Measurements from ENCODE around the gene CCT8L2.

The CCT8L2 gene

DNA sequence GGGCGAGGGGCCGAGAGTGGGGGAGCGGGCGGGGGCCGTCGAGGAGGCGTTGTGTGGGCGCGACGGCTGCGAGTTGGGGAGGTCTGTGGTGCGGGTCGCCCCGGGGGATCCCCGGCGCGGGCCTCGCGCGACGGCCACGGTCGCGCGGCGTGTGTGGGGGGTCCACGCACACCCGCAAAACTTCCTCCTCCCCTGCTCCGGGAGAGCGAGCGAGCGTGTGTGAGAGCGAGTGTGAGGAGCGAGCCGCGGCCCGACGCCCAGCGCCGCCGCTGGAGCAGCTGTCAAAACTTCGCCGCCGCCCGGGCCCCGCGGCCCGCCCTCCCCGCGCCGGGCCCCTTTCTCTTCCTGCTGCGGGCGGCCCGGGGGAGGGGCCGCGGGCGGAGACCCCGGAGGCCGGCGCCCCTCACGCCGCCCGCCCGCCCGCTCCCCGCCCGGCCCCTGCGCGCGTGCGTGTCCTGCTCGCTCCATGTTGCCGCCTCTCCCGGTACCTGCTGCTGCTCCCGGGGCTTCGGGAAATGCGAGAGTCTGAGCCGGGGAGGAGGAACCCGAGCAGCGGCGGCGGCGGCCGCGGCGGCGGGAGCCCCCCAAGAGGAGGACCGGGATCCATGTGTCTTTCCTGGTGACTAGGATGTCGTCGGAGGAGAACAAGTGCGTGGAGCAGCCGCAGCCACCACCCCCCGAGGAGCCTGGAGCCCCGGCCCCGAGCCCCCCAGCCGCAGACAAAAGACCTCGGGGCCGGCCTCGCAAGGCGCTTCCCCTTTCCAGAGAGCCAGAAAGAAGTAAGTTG is 9.0 kb upstream of the CCT8L2 start:
- TF ChIP-seq EP300 (IDR thresholded peaks at IDR 0.05; ENCODE audit: borderline replicate concordance), result no peak
- no peak for TF ChIP-seq TEAD4 (IDR thresholded peaks at IDR 0.05)
- TF ChIP-seq, protein P1, sequence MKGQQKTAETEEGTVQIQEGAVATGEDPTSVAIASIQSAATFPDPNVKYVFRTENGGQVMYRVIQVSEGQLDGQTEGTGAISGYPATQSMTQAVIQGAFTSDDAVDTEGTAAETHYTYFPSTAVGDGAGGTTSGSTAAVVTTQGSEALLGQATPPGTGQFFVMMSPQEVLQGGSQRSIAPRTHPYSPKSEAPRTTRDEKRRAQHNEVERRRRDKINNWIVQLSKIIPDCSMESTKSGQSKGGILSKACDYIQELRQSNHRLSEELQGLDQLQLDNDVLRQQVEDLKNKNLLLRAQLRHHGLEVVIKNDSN (IDR thresholded peaks at IDR 0.05), result no peak
- TF ChIP-seq EGR1 (IDR thresholded peaks at IDR 0.05), result no peak

DNA sequence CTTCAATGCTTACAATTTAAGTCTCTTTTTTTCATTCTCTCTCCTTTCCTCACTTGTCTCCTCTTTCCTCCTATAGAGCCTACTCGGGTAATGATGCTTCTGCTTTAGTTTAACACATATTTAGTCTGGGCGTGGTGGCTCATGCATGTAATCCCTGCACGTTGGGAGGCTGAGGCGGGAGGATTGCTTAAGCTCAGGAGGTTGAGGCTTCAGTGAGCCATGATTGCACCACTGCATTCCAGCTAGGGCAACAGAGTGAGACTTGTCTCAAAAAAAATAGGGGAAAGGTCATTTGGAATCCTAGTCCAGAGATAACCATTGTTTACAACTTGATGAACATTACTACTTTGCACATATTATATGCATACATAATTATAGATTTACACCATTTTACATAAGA is 1.4 kb upstream of the CCT8L2 start:
- TF ChIP-seq TCF12 (IDR thresholded peaks at IDR 0.05; ENCODE audit: low read depth) (no peak), TEAD4 (IDR thresholded peaks at IDR 0.05) (no peak), TAF1 (IDR thresholded peaks at IDR 0.05; ENCODE audit: low read depth) (no peak), YY1 (IDR thresholded peaks at IDR 0.05; ENCODE audit: low read depth) (no peak), NFIC (IDR thresholded peaks at IDR 0.05) (no peak), EP300 (IDR thresholded peaks at IDR 0.05; ENCODE audit: borderline replicate concordance) (no peak)
- TF ChIP-seq, protein P2, sequence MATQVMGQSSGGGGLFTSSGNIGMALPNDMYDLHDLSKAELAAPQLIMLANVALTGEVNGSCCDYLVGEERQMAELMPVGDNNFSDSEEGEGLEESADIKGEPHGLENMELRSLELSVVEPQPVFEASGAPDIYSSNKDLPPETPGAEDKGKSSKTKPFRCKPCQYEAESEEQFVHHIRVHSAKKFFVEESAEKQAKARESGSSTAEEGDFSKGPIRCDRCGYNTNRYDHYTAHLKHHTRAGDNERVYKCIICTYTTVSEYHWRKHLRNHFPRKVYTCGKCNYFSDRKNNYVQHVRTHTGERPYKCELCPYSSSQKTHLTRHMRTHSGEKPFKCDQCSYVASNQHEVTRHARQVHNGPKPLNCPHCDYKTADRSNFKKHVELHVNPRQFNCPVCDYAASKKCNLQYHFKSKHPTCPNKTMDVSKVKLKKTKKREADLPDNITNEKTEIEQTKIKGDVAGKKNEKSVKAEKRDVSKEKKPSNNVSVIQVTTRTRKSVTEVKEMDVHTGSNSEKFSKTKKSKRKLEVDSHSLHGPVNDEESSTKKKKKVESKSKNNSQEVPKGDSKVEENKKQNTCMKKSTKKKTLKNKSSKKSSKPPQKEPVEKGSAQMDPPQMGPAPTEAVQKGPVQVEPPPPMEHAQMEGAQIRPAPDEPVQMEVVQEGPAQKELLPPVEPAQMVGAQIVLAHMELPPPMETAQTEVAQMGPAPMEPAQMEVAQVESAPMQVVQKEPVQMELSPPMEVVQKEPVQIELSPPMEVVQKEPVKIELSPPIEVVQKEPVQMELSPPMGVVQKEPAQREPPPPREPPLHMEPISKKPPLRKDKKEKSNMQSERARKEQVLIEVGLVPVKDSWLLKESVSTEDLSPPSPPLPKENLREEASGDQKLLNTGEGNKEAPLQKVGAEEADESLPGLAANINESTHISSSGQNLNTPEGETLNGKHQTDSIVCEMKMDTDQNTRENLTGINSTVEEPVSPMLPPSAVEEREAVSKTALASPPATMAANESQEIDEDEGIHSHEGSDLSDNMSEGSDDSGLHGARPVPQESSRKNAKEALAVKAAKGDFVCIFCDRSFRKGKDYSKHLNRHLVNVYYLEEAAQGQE (IDR thresholded peaks at IDR 0.05; ENCODE audit: low read depth), result no peak

DNA sequence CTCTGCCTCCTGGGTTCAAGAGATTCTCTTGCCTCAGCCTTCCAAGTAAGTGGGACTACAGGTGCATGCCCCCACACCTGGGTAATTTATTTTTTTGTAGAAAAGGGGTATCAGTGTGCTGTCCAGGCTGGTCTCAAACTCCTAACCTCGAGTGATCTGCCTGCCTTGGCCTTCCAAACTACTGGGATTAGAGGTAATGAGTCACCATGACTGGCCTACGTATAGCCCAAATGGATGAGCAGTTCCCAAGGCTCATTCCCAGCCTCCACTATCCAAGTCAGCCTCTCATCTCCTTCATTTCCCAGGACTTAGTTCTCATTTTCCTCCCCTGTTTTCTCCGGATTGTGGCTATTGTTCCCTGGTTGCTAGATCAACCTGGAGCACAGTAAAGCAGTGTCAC is 5.6 kb downstream of the CCT8L2 start:
- TF ChIP-seq NFIC (IDR thresholded peaks at IDR 0.05) (no peak), TEAD4 (IDR thresholded peaks at IDR 0.05) (no peak), TAF1 (IDR thresholded peaks at IDR 0.05; ENCODE audit: low read depth) (no peak), TCF12 (IDR thresholded peaks at IDR 0.05; ENCODE audit: low read depth) (no peak), RAD21 (IDR thresholded peaks at IDR 0.05; ENCODE audit: low read depth) (no peak), EGR1 (IDR thresholded peaks at IDR 0.05) (no peak), ZBTB7A (IDR thresholded peaks at IDR 0.05; ENCODE audit: low read depth) (no peak)
- TF ChIP-seq, protein P3, sequence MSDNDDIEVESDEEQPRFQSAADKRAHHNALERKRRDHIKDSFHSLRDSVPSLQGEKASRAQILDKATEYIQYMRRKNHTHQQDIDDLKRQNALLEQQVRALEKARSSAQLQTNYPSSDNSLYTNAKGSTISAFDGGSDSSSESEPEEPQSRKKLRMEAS (IDR thresholded peaks at IDR 0.05), result no peak
- TF ChIP-seq, protein P2 (IDR thresholded peaks at IDR 0.05; ENCODE audit: low read depth), result no peak

DNA sequence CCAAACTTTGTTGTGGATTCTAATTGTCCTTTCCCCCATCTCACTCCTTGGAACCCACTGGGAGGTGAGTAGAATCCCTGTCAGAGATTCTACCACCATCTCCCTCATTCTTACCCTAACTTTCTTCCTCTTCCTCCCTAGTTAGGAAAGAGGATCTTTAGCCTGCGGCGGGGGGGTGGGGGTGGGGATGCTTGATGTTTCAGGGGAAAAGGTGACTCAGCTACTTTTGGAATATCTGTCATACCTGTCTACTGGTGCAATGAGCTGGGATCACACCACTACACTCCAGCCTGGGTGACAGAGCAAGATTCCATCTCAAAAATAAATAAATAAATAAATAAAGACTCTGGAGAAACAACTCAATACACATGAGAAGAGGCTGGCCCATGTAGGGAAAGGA is 6.4 kb downstream of the CCT8L2 start:
- no peak for TF ChIP-seq NFIC (IDR thresholded peaks at IDR 0.05)
- no peak for TF ChIP-seq FOXM1 (IDR thresholded peaks at IDR 0.05; ENCODE audit: borderline replicate concordance, low read depth)
- no peak for TF ChIP-seq EGR1 (IDR thresholded peaks at IDR 0.05)
- no peak for TF ChIP-seq TEAD4 (IDR thresholded peaks at IDR 0.05)
- TF ChIP-seq EP300 (IDR thresholded peaks at IDR 0.05; ENCODE audit: borderline replicate concordance), result no peak
- no peak for TF ChIP-seq CREB1 (IDR thresholded peaks at IDR 0.05; ENCODE audit: low read depth)
- no peak for TF ChIP-seq ZBTB7A (IDR thresholded peaks at IDR 0.05; ENCODE audit: low read depth)
- no peak for TF ChIP-seq TAF1 (IDR thresholded peaks at IDR 0.05; ENCODE audit: low read depth)
- TF ChIP-seq, protein P1 (IDR thresholded peaks at IDR 0.05), result no peak
- no peak for TF ChIP-seq CEBPB (IDR thresholded peaks at IDR 0.05)

DNA sequence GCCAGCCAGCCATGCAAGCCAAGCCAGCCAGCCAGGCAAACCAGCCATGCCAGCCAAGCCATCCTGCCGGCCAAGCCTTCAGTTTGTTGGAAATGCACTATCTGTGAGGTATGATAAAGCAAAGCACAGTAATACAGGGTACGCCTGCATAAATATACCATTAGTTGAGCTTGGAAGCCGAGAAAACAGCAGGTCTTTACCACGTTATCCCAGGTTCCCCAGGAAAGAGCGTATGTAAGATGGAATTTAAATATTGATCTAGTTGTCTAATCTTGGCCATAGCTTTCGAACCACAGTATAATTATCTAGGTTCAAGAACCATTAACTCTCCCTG is 24.2 kb downstream of the CCT8L2 start:
- TF ChIP-seq RAD21 (IDR thresholded peaks at IDR 0.05; ENCODE audit: low read depth), result no peak
- no peak for TF ChIP-seq EGR1 (IDR thresholded peaks at IDR 0.05)
- TF ChIP-seq ZBTB7A (IDR thresholded peaks at IDR 0.05; ENCODE audit: low read depth), result no peak
- TF ChIP-seq EP300 (IDR thresholded peaks at IDR 0.05; ENCODE audit: borderline replicate concordance), result no peak
- TF ChIP-seq, protein P3 (IDR thresholded peaks at IDR 0.05), result no peak
- TF ChIP-seq, protein P1 (IDR thresholded peaks at IDR 0.05), result no peak
- TF ChIP-seq, protein P2 (IDR thresholded peaks at IDR 0.05; ENCODE audit: low read depth), result no peak
- no peak for TF ChIP-seq YY1 (IDR thresholded peaks at IDR 0.05; ENCODE audit: low read depth)
- no peak for TF ChIP-seq CREB1 (IDR thresholded peaks at IDR 0.05; ENCODE audit: low read depth)
- TF ChIP-seq FOXM1 (IDR thresholded peaks at IDR 0.05; ENCODE audit: borderline replicate concordance, low read depth), result no peak
- no peak for TF ChIP-seq TCF12 (IDR thresholded peaks at IDR 0.05; ENCODE audit: low read depth)
- TF ChIP-seq NFIC (IDR thresholded peaks at IDR 0.05), result no peak
- TF ChIP-seq CEBPB (IDR thresholded peaks at IDR 0.05), result no peak
- TF ChIP-seq TEAD4 (IDR thresholded peaks at IDR 0.05), result no peak
- no peak for TF ChIP-seq TAF1 (IDR thresholded peaks at IDR 0.05; ENCODE audit: low read depth)
